Stimulated activated CD4-positive, alpha-beta T cell treated with anti-CD3 and anti-CD28 coated beads, TNF-alpha, amount 100 ng/mL, for 1 hour (primary cell): Measurements from ENCODE around the gene UBE2B.

Experiments
- DNase-seq, 3 donors: peaks; one replicate each; pipeline ENCODE4 v3.0.0-alpha.2; 2020; ENCODE audit warnings: low read depth in 3 of 3, low spot score in 1 of 3

UBE2B gene

GRCh38 chr5:134437340-134437846 is 66.0 kb downstream of the UBE2B start:
- DNase-seq = no peak

DNA sequence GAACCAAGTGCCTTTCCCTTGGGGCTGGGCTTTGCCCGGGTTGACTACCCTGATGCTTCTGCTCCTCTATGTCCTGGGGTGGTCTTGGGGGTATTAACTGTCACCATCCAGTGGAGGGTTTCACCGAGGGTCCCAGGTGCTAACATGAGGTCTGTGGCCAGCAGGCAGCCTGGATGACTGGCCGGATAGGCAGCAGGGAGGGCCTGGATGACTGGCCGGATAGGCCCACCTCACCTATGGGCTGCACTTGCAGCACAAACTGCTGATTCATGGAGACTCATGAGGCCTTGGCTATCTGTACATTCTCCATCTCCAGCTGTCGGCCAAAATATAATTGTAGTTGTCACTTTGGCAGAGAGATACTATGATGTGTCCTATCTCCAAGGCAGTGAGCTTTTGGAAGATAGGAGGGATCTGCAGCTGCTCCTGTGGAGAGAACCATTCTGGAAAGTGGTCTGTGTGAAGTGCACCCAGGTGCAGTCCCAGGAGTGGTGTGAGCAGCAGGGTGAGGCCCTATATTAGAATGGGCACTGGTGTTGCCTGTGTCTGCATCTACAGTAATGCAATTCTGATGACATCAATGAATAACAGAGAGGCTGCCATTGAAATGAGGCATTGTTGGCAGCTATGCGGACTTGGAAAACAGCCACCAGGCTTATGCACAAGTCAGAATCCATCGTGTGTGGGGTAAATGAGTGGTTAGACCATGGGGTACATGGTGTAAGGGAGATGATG is 66.6 kb downstream of the UBE2B start:
- DNase-seq = no peak

DNA sequence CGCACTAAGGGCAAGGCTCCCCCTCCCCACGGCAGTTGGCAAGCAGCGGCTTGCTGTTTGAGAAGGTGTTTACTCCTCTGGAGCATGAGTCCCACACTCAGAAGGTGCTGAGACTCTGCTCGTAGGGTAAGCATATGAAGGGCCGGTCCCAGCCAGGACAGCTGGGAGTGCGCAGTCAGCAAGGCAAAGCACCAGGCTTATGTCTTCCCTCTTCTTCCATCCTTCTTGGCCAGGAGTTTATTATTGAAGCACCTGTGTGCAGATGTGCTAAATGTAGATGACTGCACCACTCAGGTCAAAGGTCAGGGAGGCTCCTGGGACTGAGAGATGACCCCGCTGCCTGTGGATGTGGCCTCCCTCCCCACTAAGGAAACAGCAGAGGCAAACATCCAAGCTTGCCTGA is 67.4 kb downstream of the UBE2B start:
- DNase-seq = no peak

GRCh38 chr5:134439210-134439654 is 67.9 kb downstream of the UBE2B start:
- DNase-seq = no peak

- no peak for DNase-seq
Observed at GRCh38 chr5:134440201-134440755, 68.9 kb downstream of the UBE2B start.
